ENCODE measurements around the gene PFN3.

PFN3 gene

DNA sequence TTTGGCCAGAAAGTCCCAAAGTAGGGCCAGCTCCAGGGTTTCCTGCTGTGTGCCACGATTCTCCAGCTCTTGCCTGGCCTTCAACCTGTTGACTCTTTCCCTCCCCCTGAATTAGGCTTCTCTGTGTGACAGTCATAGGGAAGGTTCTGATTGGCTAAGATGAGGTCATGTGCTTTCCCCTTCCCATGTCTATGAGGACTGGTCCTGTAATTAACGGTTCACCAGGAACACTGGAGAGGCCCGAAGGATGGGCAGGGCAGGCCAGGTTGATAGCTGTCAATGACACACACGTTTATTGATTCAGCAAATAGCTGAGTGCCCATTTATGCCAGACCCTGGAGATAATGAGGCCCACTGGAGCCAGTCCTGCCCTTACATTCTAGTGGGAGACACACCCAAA lies 37.2 kb upstream of the PFN3 start:
- H3K27ac ChIP-seq: peak overlapping the region; percentile 94
- no peak for DNase-seq (ENCODE audit: low spot score)
- TF ChIP-seq, protein P1, sequence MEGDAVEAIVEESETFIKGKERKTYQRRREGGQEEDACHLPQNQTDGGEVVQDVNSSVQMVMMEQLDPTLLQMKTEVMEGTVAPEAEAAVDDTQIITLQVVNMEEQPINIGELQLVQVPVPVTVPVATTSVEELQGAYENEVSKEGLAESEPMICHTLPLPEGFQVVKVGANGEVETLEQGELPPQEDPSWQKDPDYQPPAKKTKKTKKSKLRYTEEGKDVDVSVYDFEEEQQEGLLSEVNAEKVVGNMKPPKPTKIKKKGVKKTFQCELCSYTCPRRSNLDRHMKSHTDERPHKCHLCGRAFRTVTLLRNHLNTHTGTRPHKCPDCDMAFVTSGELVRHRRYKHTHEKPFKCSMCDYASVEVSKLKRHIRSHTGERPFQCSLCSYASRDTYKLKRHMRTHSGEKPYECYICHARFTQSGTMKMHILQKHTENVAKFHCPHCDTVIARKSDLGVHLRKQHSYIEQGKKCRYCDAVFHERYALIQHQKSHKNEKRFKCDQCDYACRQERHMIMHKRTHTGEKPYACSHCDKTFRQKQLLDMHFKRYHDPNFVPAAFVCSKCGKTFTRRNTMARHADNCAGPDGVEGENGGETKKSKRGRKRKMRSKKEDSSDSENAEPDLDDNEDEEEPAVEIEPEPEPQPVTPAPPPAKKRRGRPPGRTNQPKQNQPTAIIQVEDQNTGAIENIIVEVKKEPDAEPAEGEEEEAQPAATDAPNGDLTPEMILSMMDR (conservative IDR thresholded peaks at IDR 0.05; ENCODE audit: low read depth): no peak
- ChIA-PET POLR2A (ENCODE audit: low non-redundant PET) (no interaction called here), CTCF (interaction anchor here (0.7 to 2.1 kb wide), 4 partner anchors 10 to 686 kb away, joined by 3 to 7 read pairs (median 4); no protein-coding TSS in a partner anchor)

DNA sequence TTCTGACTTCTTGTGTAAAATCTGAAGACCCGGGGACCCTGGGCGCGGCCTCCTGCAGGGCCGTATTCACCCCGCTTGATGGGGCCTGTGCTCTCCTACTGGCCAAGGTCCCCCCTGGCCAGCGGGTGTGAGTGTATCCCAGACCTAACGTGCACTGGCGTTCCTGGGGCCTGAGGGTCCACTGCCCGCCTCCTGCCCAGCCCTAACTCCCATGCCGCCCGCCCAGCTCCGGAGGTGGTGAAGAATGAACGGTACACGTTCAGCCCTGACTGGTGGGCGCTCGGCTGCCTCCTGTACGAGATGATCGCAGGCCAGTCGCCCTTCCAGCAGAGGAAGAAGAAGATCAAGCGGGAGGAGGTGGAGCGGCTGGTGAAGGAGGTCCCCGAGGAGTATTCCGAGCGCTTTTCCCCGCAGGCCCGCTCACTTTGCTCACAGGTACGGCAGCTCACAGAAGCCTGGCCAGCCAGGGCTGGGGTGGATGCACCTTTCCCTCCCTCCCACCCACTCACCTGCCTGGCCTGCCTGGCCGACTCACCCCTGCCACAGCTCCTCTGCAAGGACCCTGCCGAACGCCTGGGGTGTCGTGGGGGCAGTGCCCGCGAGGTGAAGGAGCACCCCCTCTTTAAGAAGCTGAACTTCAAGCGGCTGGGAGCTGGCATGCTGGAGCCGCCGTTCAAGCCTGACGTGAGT lies 35.5 kb upstream of the PFN3 start:
- ChIA-PET POLR2A (ENCODE audit: low non-redundant PET) (no interaction called here), CTCF (interaction anchor here (1.7 to 2.1 kb wide), 2 partner anchors 12 to 19 kb away, joined by 4 to 7 read pairs; no protein-coding TSS in a partner anchor)
- peak overlapping the region; percentile 94 for H3K27ac ChIP-seq
- TF ChIP-seq, protein P1 (conservative IDR thresholded peaks at IDR 0.05; ENCODE audit: low read depth): no peak
- no peak for DNase-seq (ENCODE audit: low spot score)

DNA sequence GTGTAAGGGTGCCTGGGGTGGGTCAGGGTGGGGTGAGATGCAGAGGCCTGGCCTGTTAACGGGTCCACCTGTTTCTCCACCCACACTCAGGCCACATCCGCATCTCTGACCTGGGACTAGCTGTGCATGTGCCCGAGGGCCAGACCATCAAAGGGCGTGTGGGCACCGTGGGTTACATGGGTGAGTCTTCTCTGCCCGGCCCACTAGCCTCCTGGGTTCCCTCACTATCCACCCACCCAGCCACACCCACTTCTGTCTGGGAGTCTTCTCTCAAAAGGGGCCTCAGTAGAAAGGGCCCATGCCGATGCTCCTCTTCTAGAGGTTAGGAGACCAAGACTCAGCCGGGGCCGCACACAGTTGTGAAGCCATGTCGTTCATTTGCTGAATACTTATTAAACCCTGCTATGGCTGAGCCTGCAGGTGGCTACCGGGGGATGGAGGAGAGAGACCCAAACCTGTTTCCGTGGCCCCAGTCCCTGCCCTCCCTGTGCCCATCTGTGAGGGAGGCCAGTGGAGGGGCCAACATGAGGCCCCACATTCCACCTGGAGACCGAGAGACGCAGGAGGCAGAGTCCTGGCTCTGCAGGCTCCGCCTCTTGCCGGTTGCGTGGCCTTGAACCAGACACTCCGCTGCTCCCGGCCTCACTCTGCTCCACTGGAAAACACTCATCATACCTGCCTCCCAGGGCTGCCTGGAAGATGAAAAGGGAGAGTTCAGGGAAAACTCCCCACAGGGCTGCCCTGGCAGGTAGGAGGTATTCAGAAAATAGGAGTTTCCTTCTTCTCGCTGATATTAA lies 34.7 kb upstream of the PFN3 start:
- TF ChIP-seq, protein P1 (conservative IDR thresholded peaks at IDR 0.05; ENCODE audit: low read depth): no peak
- POLR2A ChIA-PET (ENCODE audit: low non-redundant PET): no interaction called here
- peak overlapping the region; percentile 94 for H3K27ac ChIP-seq
- DNase-seq (ENCODE audit: low spot score): no peak
- CTCF ChIA-PET: interaction anchor here (0.6 to 1.2 kb wide), 2 partner anchors 33 to 354 kb away, joined by 3 read pairs; no protein-coding TSS in a partner anchor

DNA sequence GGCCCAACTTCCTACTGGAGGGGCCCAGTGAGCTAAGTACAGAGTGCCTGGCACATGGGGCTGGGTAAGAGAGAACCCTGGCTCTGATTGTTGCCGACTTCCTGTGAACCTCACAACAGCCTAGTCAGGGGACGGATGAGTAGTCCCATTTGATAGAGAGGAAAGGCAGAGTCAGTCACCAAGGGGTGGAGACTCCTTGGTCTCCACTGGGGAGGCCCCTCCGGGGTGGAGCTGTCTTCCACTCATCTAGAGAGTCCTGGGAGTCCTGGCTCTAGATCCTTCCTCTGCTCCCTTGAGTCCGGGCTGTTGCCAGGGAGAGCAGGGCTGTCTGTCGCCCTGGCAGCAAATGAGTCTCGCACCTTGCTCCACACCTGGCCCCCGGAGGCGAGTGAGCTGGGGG lies 34.0 kb upstream of the PFN3 start:
- CTCF ChIA-PET: interaction anchor here (0.6 to 1.2 kb wide), 3 partner anchors 30 to 353 kb away, joined by 3 read pairs; no protein-coding TSS in a partner anchor
- POLR2A ChIA-PET (ENCODE audit: low non-redundant PET): interaction anchor here (0.7 kb wide), 1 partner anchor 30 kb away, joined by 3 read pairs; no protein-coding TSS in a partner anchor
- peak overlapping the region; percentile 94 for H3K27ac ChIP-seq
- TF ChIP-seq, protein P1 (conservative IDR thresholded peaks at IDR 0.05; ENCODE audit: low read depth): no peak
- DNase-seq (ENCODE audit: low spot score): no peak

DNA sequence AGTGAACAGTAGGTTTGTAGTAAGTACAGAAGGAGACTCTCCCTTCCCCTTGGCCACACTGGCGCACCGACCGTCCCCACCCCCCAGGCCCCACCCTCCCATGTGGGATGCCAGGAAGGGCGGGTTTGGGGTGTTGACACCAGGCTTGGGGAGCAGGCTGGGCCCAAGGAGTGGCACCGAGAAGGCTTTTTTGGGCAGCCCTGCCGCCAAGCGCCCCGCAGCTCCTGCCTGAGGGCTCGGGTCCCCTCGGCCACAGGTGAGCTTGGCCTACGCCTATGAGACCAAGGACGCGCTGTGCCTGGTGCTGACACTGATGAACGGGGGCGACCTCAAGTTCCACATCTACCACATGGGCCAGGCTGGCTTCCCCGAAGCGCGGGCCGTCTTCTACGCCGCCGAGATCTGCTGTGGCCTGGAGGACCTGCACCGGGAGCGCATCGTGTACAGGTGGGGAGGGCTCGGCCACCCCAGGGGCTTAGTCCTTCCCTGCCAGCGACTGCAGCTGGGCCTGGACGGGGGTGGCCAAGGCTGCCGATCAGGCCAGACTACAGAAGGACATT lies 33.3 kb upstream of the PFN3 start:
- ChIA-PET POLR2A (ENCODE audit: low non-redundant PET) (interaction anchor here (0.7 kb wide), 1 partner anchor 29 kb away, joined by 3 read pairs; no protein-coding TSS in a partner anchor), CTCF (interaction anchor here (0.6 to 2.0 kb wide), 6 partner anchors 21 to 62 kb away, joined by 3 to 5 read pairs (median 3); no protein-coding TSS in a partner anchor)
- TF ChIP-seq, protein P1 (conservative IDR thresholded peaks at IDR 0.05; ENCODE audit: low read depth): no peak
- DNase-seq (ENCODE audit: low spot score): no peak
- H3K27ac ChIP-seq: peak overlapping the region; percentile 94
